GM12872 (cell line): ENCODE results near the gene LGR5.

Experiments used
- TF ChIP-seq, protein P1 (sequence below): IDR thresholded peaks from 3 replicates; pipeline ENCODE4 v1.5.1; 2011; ENCODE audit warnings: low read depth, mild to moderate bottlenecking, low read length, moderate library complexity; ENCODE audit not compliant: insufficient read depth

LGR5 gene

DNA sequence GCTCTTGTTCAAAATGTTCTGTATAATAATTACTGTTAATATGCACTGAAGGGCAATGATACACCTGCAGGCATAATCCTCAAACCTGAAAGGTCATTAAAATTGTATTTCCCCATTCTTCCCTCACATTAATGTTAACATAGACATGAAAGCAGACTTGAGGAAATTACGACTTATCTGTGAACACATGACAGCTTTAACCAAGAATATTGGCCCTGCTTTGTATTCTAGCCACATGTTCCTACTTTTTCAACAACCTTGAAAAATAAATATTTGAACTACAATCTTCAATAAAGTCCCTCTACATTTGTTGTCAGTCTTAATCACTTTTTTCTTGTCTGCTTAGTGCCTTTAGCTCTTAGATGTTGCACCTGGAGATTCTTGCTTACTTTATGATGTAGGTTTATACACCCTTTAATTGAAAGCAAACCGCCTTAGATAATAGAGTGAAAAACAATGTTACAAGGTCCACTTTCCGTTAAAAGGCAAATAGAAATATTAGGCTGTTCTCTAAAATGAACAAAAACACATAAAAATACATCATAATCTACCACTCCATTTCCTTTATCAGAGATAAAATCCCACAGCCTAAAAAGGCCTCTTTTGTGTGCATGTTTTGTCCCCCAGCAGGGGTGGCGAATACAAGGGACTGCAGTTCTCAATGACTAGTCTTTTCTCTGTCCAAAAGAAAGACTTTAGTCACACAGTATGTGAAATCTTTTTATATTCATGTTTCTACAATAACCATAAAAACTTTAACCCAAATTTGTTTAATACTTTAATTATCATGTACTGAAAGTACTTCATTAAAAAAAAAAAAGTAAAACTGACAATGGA lies 168.1 kb downstream of the LGR5 start:
- TF ChIP-seq, protein P1, sequence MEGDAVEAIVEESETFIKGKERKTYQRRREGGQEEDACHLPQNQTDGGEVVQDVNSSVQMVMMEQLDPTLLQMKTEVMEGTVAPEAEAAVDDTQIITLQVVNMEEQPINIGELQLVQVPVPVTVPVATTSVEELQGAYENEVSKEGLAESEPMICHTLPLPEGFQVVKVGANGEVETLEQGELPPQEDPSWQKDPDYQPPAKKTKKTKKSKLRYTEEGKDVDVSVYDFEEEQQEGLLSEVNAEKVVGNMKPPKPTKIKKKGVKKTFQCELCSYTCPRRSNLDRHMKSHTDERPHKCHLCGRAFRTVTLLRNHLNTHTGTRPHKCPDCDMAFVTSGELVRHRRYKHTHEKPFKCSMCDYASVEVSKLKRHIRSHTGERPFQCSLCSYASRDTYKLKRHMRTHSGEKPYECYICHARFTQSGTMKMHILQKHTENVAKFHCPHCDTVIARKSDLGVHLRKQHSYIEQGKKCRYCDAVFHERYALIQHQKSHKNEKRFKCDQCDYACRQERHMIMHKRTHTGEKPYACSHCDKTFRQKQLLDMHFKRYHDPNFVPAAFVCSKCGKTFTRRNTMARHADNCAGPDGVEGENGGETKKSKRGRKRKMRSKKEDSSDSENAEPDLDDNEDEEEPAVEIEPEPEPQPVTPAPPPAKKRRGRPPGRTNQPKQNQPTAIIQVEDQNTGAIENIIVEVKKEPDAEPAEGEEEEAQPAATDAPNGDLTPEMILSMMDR = no peak

DNA sequence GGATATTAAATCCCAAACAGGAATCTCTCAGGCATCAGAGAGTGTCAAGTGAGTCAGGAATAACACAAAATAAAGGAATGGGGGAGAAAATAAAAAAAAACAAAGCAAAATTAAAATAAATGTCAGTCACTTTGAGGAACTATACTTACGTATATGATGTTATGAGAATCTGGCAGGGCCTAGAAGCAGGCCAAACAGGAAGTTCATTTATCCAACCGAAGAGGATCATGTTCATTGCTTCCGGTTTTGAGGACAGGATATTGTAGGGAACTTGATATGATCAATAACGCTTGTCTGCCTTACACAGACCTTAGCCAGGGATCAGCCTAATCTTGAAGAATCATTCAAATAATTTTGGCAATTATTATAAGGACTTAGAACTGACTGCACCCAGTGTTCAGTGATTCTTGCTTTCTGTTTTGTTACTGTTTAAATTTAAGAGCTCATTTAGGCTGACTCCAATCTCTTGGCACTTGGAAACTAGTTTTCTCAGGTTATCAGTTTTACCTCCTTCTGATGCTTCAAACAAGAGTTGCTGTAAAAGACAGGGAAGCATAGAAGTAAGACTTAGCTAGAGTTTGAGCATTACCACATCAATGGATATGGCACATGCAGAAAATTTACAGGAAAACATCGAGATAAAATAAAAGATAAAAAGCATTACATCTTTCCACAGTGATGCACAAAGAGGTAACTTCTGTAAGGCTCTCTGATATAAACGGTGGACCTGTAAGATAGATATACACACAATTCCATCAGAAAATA lies 170.6 kb downstream of the LGR5 start:
- TF ChIP-seq, protein P1 = no peak

GRCh38 chr12:71621938-71622337 lies 182.3 kb downstream of the LGR5 start:
- TF ChIP-seq, protein P1 = no peak

DNA sequence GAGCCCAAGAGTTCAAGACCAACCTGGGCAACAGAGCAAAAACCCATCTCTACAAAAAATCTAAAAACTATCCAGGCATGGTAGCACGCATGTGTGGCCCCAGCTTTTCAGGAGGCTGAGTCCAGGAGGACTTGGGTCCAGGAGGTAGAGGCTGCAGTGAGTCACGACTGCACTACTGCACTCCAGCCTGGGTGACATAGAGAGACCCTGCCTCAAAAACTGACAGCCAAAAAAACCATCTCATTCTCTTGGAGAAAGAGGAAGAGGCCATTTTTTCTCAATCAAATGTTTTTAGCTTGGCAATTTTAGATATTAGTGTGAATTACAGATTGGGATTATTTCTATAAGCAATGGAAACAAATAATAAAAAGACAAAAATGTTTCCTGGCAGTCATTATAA lies 185.9 kb downstream of the LGR5 start:
- TF ChIP-seq, protein P1 = no peak

- TF ChIP-seq, protein P1 = no peak
These were observed 186.5 kb downstream of the LGR5 start for GRCh38 chr12:71626098-71626497.

DNA sequence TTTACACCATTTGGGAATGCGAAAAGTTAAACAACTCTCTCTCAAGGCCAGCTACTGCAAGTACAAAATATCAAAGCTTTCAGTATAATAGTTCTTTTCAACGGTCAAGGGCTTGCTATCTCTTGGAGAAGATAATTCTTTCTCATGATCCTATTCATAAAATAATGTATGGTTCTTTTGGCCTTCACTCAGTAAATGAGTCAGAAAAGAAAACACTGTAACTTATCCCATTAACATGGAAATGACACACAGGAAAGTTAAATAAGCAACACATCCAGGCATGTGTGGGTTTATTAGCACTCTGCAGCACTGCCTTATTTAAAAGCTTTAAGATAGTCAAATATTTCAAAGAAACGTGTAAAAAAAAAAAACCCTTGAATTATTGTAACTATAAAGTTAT lies 187.2 kb downstream of the LGR5 start:
- TF ChIP-seq, protein P1 = no peak

DNA sequence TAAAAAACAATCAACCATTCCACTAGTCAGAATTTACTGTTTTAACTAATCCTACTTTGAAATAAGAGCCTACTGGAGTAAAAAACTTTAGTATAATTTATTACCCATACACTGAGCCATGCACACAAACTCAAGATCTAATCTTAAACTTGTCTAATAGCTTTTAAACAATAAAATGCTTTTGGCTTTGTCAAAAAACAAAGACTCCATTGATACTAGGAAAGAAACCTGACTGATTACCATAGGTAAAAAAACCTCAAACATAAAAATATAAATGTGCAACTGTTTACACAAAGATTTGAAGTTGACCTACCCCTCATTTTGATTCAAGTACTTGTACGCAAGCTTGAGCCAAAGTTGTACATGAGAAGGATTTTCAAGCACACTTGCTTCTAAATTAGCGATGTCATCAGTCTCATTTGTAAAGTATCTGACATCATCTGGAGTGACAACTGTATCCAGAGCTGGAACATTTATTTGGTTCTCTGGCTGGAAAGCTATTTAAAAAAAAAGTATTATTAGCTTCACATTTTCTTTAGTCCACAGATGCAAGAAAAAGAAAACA lies 187.9 kb downstream of the LGR5 start:
- TF ChIP-seq, protein P1 = no peak
